ENCODE results near the gene ADGRE2.
"Not testable (repeated sequence)": the region's sequence is repeated elsewhere in the genome, so short reads cannot be mapped to it uniquely, and the experiment has no call there.

The ADGRE2 gene

DNA sequence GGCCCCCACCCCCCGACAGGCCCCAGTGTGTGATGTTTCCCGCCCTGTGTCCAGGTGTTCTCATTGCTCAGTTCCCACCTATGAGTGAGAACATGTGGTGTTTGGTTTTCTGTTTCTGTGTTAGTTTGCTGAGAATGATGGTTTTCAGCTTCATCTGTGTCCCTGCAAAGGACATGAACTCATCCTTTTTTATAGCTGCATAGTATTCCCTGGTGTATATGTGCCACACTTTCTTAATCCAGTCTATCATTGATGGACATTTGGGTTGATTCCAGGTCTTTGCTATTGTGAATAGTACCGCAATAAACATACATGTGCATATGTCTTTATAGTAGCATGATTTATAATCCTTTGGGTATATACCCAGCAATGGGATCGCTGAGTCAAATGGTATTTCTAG lies 715 bp downstream of the ADGRE2 start:
- DNase-seq, result not testable (repeated sequence)

DNA sequence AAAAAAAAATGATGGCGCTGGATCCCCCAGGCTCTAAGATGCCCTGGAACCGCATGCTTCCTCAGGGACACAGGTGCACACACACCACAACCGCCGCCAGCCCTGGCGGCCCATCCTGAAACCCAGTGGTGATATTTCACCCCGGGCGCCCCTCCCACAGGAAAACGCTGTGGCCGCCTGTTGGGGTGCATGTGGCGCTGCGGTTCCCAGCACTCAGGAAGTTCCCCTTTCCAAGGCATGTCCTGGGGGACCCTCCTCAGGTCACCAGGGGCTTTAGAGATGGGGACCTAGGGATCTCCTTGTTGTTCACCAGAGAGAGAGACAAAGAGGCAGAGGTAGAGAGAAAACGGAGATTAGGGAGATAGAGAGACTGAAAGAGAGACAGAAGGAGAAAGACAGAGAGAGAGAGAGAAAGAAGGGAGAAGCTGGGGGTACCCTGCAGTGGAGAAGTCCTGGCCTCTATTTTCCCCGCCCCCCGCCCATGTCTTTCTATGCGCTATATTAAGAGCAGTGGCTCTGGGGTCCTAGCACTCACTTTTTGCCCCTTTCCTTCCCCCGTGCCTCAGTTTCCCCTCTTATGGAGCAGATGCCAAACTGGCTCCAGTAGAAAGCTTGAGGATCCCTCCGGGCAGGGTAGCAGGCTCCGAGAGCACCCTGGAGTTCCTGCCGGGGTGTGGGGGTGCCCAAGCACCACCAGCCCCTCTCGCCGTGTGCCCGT lies 2.3 kb downstream of the ADGRE2 start:
- no peak for DNase-seq

DNA sequence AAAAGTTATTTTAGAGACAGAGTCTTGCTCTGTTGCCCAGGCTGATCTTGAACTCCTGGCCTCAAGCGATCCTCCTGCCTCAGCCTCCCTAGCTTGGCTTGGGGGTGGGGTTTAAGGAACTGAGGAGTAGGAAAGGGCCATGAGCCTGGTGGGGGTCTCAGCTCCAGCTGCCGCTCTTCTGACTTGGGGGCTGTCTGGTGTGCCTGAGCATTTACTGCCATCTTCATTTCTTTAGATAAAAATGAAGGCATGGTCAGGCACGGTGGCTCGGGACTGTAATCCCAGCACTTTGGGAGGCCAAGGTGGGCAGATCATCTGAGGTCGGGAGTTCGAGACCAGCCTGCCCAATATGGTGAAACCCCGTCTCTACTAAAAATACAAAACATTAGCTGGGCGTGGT lies 3.0 kb downstream of the ADGRE2 start:
- not testable (repeated sequence) for DNase-seq

DNA sequence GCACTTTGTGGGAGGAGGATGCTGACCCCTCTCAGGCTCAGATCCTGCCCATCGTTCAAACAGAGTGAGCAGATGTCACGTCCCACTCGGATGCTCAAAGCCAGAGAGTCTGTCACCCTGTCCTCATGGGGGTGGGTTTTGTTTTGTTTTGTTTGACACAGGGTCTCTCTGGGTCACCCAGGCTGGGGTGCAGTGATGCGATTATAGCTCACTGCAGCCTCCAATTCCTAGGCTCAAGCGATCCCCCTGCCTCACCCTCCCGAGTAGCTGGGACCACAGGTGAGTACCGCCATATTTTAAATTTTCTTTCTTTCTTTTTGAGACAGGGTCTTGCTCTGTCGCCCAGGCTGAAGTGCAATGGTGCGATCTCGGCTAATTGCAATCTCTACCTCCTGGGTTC lies 4.0 kb downstream of the ADGRE2 start:
- DNase-seq, result no peak

DNA sequence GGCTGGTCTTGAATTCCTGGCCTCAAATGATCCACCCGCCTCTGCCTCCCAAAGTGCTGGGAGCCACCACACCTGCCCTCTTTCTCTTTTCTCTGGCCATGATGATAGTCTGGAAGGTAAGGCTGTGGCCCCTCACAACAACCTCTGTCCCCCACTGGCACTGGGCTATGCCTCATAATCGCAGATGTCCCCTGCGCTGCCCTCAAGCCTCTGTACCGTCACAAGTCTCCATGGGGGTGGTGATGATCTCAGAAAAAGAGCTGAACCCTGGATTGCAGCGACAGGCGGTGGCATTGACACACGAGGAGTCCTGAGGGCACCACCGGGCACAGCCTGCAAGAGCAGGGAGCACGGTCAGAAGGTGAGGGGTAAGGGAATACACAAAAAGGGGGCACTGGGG lies 4.6 kb downstream of the ADGRE2 start:
- DNase-seq, result not testable (repeated sequence)

DNA sequence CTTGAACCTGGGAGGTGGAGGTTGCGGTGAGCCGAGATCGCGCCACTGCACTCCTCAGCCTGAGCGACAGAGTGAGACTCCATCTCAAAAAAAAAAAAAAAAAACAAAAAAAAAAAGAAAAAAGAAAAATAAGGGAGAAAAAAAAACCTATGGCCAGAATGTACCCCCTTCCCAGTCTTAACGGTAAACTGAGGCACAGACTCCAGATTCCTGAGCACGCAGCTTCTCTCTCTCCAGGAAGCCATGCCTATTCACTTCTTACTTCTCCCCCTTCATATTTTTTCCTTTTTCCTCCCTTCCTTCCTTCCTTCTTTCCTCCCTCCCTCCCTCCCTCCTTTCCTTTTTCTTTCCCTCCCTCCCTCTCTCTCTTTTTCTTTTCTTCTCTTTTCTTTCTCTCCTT lies 5.4 kb downstream of the ADGRE2 start:
- DNase-seq, result no peak

DNA sequence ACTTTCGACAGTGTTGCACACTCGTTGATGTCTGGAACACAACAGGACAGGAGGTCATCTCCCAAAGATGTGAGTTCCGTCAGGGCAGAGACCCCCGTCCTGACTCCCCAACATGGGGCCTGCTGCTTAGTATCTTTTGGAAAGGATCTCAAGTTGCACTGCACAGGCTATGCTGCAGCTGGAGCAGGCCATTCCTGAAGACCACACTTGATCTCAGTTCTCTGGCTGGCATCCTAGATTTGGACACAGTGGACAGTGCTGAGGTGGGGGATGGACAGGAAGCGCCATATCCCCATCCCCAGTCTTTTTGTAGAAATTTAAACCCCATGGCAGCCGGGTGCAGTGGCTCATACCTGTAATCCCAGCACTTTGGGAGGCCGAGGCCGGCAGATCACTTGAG lies 5.9 kb downstream of the ADGRE2 start:
- DNase-seq, result no peak

DNA sequence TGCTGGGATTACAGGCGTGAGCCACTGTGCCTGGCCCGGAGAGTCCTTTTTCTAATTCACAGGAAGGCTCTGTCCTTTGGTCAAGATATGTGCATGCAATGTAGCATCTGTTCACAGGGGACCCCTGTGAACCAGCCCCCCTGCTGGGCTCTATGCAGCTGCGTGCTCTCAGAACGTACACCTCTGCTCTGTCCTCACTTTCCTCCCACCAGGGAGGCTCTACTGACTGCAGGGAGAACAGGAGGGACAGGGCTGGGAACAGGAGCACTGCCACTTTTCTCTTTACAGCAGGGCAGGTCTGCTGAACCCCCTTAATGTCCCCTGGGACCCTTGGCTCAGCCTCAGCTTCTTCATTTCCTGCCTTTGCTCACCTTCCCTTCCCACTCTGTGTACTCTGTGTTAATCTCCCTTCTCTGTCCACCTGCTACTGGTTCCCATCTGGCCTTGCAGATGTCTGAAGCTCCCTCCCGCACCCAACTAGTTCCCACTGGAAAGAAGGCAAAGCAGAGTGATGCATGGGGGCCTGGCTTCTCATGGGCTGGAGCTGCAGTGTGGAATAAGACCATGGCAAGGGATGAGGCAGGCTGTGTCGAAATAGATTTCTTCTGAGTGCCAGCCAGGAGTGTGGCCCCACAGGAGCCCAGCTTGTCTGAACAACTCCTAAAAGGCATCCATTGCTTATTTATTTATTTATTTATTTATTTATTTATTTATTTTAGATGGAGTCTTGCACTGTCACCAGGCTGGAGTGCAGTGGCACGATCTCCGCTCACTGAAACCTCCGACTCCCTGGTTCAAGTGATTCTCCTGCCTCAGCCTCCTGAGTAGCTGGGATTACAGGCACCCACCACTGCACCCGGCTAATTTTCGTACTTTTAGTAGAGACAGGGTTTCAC lies 7.2 kb downstream of the ADGRE2 start:
- DNase-seq, result no peak

DNA sequence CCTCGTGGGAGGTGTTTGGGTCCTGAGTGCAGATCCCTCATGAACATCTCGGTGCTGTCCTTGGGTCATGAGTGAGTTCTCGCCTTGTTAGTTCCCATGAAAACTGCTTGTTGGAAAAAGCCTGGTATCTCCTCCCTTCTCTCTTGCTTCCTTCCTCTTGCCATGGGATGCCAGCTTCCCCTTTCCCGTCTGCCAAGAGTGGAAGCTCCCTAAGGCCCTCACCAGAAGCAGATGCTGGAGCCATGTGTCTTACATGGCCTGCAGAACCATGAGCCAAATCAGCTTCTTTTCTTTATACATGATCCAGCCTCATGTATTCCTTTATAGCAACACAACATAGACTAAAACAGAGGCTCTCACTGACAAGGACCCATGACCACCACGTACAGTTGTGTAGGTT lies 8.2 kb downstream of the ADGRE2 start:
- DNase-seq, result no peak

DNA sequence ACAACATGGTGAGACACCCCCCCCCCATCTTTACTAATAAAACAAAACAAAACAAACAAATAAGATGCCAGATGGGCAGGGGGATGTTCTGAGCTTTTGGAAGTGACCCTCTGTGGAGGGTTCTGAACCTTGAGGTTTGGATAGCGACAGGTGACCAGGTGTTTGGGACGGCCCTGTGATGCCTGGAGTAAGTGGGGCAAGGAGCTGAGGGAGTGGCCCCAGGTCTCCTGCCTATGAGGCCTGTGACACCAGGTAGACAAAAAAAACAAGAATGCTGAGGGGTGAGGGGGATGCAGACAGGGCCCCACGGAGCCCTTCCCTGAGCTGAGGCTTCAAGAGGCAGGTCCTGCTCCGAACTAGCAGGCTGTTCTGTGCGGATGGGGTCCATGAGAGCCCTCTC lies 9.2 kb downstream of the ADGRE2 start:
- no peak for DNase-seq

DNA sequence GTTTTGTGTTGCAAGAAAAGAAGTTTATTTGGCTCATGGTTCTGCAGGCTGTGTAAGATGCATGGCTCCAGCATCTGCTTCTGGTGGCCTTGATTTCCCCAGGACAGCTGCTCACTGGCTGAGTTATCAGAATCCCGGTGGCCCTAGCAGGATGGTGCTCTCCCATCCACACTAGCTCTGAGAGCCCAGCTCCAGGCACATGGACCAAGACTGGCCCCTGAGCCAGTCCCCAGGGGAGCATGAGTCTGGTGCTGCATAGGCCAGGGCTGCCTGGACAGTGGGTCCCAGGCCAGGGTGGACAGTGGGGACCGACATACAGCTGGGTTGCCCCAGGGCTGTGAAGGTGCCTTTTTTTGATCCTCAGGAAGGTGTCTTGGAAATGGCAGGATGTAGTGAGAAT lies 10.4 kb downstream of the ADGRE2 start:
- no peak for DNase-seq

DNA sequence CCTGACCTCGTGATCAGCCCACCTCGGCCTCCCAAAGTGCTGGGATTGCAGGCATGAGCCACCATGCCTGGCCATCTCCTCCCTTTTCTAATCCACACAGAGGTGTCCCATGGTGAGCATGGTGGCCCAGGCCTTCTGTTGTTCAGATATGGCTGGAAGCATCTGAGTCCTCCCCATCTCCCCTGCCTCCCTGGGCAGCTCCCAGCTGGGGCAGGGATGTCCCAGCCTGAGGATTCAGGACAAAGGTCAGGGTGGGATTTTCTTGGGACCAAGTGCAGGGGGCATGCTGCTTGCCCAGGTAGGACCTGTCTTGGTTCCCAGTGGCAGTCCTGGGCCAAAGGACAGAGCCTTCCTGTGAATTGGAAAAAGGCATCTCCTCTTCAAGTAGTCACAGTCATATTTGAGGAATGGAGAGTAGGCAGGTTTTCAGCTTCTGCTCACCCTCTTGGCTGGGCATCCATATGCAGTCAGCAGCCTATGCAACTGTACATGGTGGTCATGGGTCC lies 10.8 kb downstream of the ADGRE2 start:
- no peak for DNase-seq

DNA sequence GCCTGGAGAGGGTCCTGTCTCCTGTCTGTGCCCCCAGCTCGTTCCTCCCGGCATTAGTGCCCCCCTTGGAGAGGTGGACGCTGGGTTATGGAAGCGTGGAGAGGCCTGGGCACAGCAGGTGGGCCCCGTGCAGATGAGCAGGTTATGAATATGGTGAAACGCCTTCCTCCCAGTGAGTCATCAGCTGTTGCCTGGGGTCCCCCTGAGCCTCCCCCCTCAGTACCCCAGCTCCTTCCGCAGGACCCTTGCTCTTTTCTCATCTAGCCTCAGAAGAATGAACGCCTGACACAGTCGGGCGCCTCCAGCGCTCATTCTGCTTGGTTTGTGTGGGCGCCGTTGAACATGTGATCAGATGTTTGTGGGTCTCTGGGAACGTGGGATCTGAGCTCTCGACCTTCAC lies 12.5 kb downstream of the ADGRE2 start:
- not testable (repeated sequence) for DNase-seq

DNA sequence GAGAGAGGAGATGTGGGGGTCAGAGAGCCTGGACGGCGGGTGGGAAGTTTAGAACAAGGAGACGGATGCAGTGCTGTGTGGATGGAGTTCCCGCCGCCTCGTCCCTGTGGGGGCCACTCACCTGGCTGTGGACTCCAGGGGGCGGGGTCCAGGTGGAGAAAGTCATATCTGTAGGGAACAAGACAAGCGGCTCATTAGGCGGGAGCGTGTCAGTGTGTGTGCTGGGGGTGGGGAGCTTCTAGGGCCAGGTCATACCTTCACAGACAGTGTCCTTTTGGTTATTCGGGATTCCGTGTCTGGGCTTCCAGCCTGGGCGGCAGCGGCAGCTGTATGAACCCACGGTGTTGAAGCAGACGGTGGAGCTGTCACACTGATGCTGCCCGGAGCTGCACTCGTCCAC lies 13.0 kb downstream of the ADGRE2 start:
- DNase-seq, result not testable (repeated sequence)

DNA sequence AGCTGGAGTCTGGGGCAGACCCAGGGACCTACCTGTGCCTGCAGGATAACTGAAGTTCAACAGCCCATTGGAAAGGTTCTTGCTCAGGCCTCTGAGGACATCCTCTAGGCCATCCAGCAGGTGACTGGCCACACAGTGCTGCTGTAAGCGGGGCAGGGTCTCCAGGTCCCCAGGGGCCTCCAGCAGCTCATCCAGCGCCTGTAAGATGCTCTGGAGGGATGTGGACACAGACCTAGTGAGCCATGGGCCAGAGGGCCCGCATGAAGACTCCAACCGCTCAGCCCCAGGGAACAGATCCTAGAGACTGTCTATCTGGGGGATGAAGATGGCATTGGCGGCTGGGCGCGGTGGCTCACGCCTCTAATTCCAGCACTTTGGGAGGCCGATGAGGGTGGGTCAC lies 14.0 kb downstream of the ADGRE2 start:
- no peak for DNase-seq

DNA sequence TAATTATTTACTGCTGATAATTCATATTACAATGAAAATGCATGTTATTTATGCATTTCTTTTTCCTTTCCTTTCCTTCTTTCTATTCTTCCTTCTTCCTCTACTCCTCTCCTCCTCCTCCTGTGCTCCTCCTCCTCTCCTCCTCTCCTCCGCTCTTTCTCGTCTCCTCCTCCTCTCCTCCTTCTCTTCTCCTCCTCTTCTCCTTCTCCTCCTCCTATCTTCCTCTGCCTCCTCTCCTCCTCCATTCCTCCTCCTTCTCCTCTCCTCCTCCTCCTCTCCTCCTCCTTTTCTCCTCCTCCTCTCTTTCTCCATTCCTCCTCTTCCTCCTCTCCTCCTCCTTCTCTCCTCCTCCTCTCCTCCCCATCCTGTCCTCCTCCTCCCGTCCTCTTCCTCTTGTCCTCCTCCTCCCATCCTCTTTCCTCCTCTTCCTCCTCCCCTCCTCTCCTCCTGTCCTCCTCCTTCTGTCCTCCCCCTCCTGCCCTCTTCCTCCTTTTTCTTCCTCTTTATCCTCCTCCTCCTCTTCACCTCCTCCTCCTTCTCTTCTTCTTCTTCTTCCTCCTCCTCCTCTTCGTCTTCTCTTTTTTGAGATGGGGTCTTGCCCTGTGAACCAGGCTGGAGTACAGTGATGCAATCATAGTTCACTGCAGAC lies 14.7 kb downstream of the ADGRE2 start:
- no peak for DNase-seq

DNA sequence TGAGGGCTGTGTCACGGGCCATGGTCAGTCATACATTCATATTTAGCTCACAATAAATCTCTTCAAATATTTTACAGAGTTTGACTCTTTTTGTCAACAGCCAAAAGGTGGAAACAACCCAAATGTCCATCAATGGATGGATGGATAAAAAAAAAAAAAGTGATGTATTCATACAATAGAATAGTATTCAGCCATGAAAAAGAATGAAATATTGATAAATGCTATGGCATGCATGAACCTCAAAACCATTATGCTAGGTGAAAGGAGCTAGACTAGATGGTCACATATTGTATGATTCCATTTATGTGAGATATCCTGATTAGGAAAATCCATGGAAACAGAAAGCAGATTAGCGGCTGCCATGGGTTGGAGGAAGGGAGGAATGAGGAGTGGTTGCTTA lies 16.2 kb downstream of the ADGRE2 start:
- no peak for DNase-seq

DNA sequence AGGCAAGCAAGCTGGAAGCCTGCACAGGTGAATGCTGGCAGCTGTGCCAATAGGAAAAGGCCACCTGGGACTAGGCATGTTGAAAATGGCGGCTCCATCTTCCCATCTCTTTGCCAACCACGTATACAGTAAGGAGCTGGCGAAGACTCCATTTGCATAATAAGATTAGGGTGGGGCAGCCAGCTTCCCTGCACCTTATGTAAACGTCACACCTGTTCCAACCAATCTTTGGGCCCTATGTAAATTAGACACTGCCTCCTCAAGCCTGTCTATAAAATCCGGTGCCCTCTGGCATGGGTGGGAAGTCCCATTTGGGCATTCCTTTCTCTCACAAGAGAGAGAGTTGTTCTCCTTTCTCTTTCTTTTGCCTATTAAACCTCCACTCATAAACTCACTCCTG lies 16.8 kb downstream of the ADGRE2 start:
- DNase-seq, result no peak

DNA sequence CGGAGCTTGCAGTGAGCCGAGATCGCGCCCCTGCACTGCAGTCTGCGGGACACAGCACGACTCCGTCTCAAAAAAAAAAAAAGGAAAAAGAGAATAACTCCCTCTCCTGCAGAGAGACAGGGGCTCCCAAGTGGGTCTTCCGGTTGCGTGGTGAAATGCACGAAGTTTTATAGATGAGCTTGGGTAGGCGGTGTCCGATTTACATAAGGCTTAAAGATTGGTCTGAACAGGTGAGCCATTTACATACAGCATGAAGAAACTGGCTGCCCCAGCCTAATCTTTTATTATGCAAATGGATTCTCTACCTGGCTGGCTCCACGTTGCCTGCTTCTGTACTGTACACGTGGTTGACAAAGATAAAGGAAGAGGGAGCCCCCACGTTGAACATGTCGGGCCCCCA lies 19.5 kb downstream of the ADGRE2 start:
- no peak for DNase-seq

DNA sequence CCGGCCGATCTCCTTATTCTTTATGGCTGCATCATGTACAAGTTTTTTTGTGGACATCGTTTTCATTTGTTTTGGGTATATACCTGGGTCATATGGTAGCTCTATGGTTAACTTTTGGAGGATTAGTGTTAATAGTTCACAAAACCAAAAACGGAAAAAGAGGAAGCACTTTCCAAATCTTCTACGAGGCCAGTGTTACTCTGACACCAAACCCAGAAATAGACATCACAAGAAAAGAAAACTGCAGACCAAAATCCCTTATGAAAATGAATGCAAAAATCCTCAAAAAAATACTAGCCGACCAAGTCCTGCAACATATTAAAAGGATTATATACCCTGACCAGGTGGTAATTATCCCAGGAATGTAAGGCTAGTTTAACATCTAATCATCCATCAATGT lies 29.8 kb downstream of the ADGRE2 start:
- DNase-seq, result no peak

DNA sequence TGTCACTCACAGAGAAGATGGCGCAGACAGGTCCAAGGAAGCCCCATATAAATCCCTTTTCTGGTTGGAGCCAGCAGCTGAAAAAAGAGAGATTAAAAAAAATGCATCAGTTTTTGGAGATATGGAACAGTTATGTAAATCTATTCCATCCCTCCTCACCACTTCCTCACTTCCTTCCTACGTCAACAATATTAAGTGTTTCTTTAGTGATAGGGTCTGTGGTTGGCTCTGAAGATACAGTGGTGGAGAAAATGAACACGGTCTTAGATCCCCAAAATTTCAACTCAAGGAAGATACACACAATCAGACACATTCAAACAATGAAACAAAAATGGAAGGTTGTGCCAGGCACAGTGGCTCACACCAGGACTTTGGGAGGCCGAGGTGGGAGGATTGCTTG lies 31.5 kb downstream of the ADGRE2 start:
- no peak for DNase-seq

DNA sequence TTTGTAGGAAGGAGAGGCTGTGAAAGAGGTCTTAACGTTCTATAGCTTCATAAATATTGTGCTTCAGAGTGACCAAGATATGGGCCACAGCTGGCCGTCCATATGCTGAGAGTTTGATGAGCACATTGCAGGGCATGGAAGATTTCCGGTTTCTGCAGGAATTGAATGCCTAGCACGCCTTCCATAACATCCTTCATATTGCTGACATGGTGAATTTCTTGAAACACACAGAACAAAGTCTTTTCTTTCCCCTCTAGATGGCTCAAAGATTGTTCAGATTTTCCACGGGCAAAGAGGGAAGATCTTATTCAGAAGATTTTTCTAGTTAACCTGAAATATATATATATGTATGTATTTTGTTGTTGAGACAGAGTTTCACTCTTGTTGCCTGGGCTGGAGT lies 42.4 kb downstream of the ADGRE2 start:
- no peak for DNase-seq

DNA sequence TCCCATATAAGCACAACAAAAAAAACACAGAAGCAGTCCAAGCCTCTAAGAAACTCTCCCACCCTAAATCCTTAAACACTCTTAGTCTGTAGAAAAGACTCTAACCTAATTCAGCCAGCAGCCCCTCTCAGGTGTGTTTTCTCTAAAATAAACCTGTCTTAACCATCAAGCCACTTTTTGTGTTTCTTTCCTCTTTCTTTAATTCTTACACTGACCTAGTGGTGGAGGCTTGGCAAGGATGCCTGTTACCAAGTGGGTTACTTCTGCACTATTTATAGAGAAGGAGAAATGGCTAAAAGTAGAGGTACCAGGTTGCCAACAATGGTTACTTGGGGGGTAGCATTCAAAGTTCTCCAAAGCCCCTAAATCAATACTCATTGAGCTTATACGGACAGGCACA lies 44.8 kb downstream of the ADGRE2 start:
- DNase-seq, result no peak

DNA sequence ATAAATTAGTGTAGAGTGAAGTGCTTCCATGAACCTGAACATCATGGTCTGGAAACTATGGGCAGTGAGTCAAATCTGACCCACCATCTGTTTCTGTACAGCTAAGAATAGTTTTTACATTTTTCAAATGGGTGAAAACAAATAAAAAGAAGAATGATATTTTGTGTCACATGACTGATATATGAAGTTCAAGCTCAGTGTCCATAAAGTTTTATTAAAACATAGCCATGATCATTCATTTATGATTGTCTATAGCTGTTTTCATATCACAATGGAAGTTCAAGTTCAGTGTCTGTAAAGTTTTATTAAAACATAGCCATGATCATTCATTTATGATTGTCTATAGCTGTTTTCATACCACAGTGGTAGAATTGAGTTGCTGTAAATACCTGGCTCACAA lies 45.9 kb downstream of the ADGRE2 start:
- DNase-seq, result no peak
